Upper lobe of left lung (tissue), 4 donors: ENCODE results near the gene MMP26.

Experiments
- CTCF ChIP-seq, 6 experiments: fragments of 450-650 bp in 4 of 6; fragments of 200-600 bp in 2 of 6; sonication (generic) in 2 of 6; IDR thresholded peaks; one replicate each; pipeline ENCODE4 v1.5.1; 2016 to 2019; ENCODE audit warnings: antibody characterized with exemption in 6 of 6
- EP300 ChIP-seq, 4 donors: sonication (generic); formaldehyde crosslinking; IDR thresholded peaks; one replicate each; pipeline ENCODE4 v1.5.1; 2017; ENCODE audit warnings: antibody characterized with exemption in 4 of 4, control low read depth in 2 of 4
- POLR2A ChIP-seq, 4 donors: fragments of 450-650 bp; IDR thresholded peaks; one replicate each; pipeline ENCODE4 v1.5.1; 2016 to 2017; ENCODE audit warnings: antibody characterized with exemption in 4 of 4, mild to moderate bottlenecking in 2 of 4
- POLR2AphosphoS5 ChIP-seq, 2 donors: sonication (generic); formaldehyde crosslinking; IDR thresholded peaks; one replicate each; pipeline ENCODE4 v1.5.1; 2017; ENCODE audit warnings: antibody characterized with exemption in 2 of 2

DNA sequence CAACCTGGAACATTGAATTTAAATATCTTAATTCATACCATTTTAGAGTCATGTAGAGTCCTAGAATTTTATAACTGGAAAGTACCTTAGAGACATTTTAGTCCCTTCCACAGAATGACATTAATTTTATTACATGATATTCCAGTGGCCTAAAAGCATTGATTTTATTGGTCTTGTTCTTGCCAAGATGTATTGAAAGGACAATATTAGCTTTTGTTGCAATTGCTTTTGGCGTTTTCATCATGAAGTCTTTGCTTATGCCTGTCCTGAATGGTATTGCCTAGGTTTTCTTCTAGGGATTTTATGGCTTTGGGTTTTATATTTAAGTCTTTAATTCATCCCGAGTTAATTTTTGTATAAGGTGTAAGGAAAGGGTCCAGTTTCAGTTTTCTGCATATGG lies 36.2 kb downstream of the MMP26 start:
- TF ChIP-seq CTCF (IDR thresholded peaks at IDR 0.05) (no peak), EP300 (IDR thresholded peaks at IDR 0.05) (no peak), POLR2A (IDR thresholded peaks at IDR 0.05) (no peak), POLR2AphosphoS5 (IDR thresholded peaks at IDR 0.05) (no peak)
